Measurements from ENCODE around the gene SPR. TPM values are rescaled to one million over a fixed set of nuclear protein-coding genes. Genes with fewer than 3 reads are reported as not detected.

Gene SPR
- total and polyA plus RNA-seq, 2 of the 13 experiments (the other 11 are each of a cell fraction or from before 2014, with no cell fraction given), result 34.0 to 96.0 TPM

DNA sequence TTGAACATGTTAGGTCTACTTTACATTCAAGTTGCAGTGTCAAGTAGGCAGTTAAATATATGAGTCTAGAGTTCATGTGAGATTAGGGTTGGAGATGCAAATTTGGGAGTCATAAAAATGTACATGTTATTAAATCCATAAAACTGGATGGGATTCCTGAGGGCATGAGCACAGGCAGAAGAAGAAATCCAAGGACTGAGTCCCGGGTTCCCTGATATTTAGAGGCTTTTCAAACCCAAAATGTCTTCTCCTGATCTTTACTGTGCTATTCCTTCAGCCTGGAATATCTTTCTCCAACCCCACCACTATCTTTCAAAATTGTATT lies 38.1 kb upstream of the SPR start:
- POLR2A ChIA-PET, result no interaction called here
- Histone ChIP-seq H4K20me1 (ENCODE audit: insufficient read depth, low read length) (no peaks in the 10 kb centered on the region), H3K4me2 (ENCODE audit: low read depth, low read length) (no peak overlapping the region), H3K4me1 (ENCODE audit: insufficient read depth, low read length) (peaks cover 11% of the 10 kb centered on the region), H3K9ac (ENCODE audit: insufficient read depth, low read depth, low read length) (no peak overlapping the region), H3K27ac (ENCODE audit: extremely low read length, insufficient read depth, low read length) (no peak overlapping the region), H2AFZ (ENCODE audit: low read length) (no peak overlapping the region), H3K4me3 (replicated peaks in 1 of 3; ENCODE audit: insufficient read depth in 1 of 3, low read depth in 2 of 3, low read length in 3 of 3) (no peak overlapping the region), H3K36me3 (replicated peaks in 1 of 2; ENCODE audit: control insufficient read depth in 1 of 2, insufficient read depth in 2 of 2, low read length in 2 of 2) (no peaks in the 10 kb centered on the region), H3K79me2 (ENCODE audit: insufficient read depth, low read length) (no peaks in the 10 kb centered on the region), H3K9me3 (ENCODE audit: low read length) (no peaks in the 10 kb centered on the region), H3K27me3 (ENCODE audit: control insufficient read depth in 1 of 2, insufficient read depth in 2 of 2, low read length in 2 of 2) (peaks cover 0 to 19% of the 10 kb centered on the region in 2 experiments; a peak in 3 of 5 replicates)
- in situ Hi-C loops (cut with HindIII; ENCODE audit: extremely low pct_ligation_motif_present, low pct_unique_long_range_greater_than_20kb) (no loop called here), intact Hi-C loops (cut with micrococcal nuclease; ENCODE audit: unreplicated experiment) (no loop called here)
- 0% methylated on average over 1 of the region's 1 CpG for WGBS (ENCODE audit: low lambda C conversion rate)
- CTCF ChIA-PET (ENCODE audit: low intra/inter-chr PET ratio, low total read pairs), result no interaction called here
- no TSS peak for BruUV-seq (replicated peaks)
- DNase-seq (ENCODE audit: low spot score) (no peak), FAIRE-seq (no peak), ATAC-seq (no peak)
- TF ChIP-seq, protein P1, sequence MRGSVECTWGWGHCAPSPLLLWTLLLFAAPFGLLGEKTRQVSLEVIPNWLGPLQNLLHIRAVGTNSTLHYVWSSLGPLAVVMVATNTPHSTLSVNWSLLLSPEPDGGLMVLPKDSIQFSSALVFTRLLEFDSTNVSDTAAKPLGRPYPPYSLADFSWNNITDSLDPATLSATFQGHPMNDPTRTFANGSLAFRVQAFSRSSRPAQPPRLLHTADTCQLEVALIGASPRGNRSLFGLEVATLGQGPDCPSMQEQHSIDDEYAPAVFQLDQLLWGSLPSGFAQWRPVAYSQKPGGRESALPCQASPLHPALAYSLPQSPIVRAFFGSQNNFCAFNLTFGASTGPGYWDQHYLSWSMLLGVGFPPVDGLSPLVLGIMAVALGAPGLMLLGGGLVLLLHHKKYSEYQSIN (CRISPR knock-in tag; IDR thresholded peaks at IDR 0.05; ENCODE audit: borderline replicate concordance), result no peak
- TF ChIP-seq KDM5A (IDR thresholded peaks at IDR 0.05; ENCODE audit: borderline replicate concordance, low read length) (no peak), ZNF879 (CRISPR knock-in tag; IDR thresholded peaks at IDR 0.05) (no peak), KLF16 (CRISPR knock-in tag; IDR thresholded peaks at IDR 0.05) (no peak)
- TF ChIP-seq, protein P2, sequence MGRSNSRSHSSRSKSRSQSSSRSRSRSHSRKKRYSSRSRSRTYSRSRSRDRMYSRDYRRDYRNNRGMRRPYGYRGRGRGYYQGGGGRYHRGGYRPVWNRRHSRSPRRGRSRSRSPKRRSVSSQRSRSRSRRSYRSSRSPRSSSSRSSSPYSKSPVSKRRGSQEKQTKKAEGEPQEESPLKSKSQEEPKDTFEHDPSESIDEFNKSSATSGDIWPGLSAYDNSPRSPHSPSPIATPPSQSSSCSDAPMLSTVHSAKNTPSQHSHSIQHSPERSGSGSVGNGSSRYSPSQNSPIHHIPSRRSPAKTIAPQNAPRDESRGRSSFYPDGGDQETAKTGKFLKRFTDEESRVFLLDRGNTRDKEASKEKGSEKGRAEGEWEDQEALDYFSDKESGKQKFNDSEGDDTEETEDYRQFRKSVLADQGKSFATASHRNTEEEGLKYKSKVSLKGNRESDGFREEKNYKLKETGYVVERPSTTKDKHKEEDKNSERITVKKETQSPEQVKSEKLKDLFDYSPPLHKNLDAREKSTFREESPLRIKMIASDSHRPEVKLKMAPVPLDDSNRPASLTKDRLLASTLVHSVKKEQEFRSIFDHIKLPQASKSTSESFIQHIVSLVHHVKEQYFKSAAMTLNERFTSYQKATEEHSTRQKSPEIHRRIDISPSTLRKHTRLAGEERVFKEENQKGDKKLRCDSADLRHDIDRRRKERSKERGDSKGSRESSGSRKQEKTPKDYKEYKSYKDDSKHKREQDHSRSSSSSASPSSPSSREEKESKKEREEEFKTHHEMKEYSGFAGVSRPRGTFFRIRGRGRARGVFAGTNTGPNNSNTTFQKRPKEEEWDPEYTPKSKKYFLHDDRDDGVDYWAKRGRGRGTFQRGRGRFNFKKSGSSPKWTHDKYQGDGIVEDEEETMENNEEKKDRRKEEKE (IDR thresholded peaks at IDR 0.05), result no peak
